Caco-2 (cell line): Measurements from ENCODE around the gene DUSP6. TPM values are rescaled to one million over a fixed set of nuclear protein-coding genes. Genes with fewer than 3 reads are reported as not detected.

Experiments
- BruUV-seq: library from RNA; stranded (reverse); fragments of 400-500 nt; replicated peaks from 2 replicates; lab custom pipeline; 2021; lab: Mats Ljungman, UMichigan
- CTCF ChIA-PET: fragments of 300-600 bp; sonication (Branson Sonifier 250); formaldehyde crosslinking; loops from one replicate; lab custom pipeline; 2022; ENCODE audit warnings: antibody characterized with exemption; lab: Charles Lee
- POLR2A ChIA-PET: fragments of 300-600 bp; sonication (Branson Sonifier 250); formaldehyde crosslinking; loops from one replicate; lab custom pipeline; 2022; ENCODE audit warnings: antibody characterized with exemption; lab: Charles Lee
- DNase-seq, 2 experiments: peaks; one replicate each; pipeline versions ENCODE4 v3.0.0 to v3.0.0-alpha.2; 2020 to 2022
- H3K27me3 ChIP-seq: replicated peaks from 2 replicates; pipeline ENCODE4 v1.6.0; 2011; ENCODE audit warnings: low read length; ENCODE audit not compliant: control insufficient read depth, insufficient read depth
- H3K36me3 ChIP-seq: 2 replicates; pipeline ENCODE4 v1.5.1; 2011; ENCODE audit warnings: low read length; ENCODE audit not compliant: control insufficient read depth, insufficient read depth
- H3K4me1 ChIP-seq: fragments of 250-450 bp; sonication (Bioruptor Pico); 2 replicates; pipeline ENCODE4 v1.5.1; 2020; ENCODE audit warnings: mild to moderate bottlenecking
- H3K4me3 ChIP-seq: 2 replicates; pipeline ENCODE4 v1.5.1; 2011; ENCODE audit warnings: low read depth, mild to moderate bottlenecking, control low read depth, low read length
- H3K9me3 ChIP-seq: fragments of 250-450 bp; sonication (Bioruptor Pico); 2 replicates; pipeline ENCODE4 v1.5.1; 2020; ENCODE audit warnings: mild to moderate bottlenecking, moderate library complexity
- H3K27ac Mint-ChIP-seq: one replicate; pipeline ENCODE4 v1.8.0; 2022; ENCODE audit warnings: mixed read lengths; ENCODE audit not compliant: unreplicated experiment
- H3K27me3 Mint-ChIP-seq: one replicate; pipeline ENCODE4 v1.8.0; 2022; ENCODE audit warnings: mixed read lengths; ENCODE audit not compliant: insufficient read depth, unreplicated experiment
- H3K36me3 Mint-ChIP-seq: one replicate; pipeline ENCODE4 v1.8.0; 2022; ENCODE audit warnings: mild to moderate bottlenecking, mixed read lengths; ENCODE audit not compliant: insufficient read depth, unreplicated experiment
- H3K4me1 Mint-ChIP-seq: one replicate; pipeline ENCODE4 v1.8.0; 2022; ENCODE audit warnings: low read depth, mixed read lengths; ENCODE audit not compliant: unreplicated experiment
- H3K4me3 Mint-ChIP-seq: one replicate; pipeline ENCODE4 v1.8.0; 2022; ENCODE audit warnings: mild to moderate bottlenecking, moderate library complexity, mixed read lengths; ENCODE audit not compliant: unreplicated experiment
- H3K9me3 Mint-ChIP-seq: one replicate; pipeline ENCODE4 v1.8.0; 2022; ENCODE audit warnings: mixed read lengths; ENCODE audit not compliant: unreplicated experiment
- CTCF ChIP-seq, 2 experiments: fragments of 200-600 bp in 1 of 2; IDR thresholded peaks; 1 replicate in 1 of 2; 2 replicates in 1 of 2; pipeline versions ENCODE4 v1.5.1 to v1.8.0; 2011 to 2022; ENCODE audit warnings: antibody characterized with exemption in 1 of 2, control low read depth in 1 of 2, inconsistent platforms in 1 of 2, low read depth in 1 of 2, low read length in 1 of 2, mild to moderate bottlenecking in 1 of 2, moderate library complexity in 1 of 2; ENCODE audit not compliant: insufficient read depth in 1 of 2, severe bottlenecking in 1 of 2, unreplicated experiment in 1 of 2
- intact Hi-C: fragments of 100-400 bp; cut with micrococcal nuclease; formaldehyde crosslinking; loops from one replicate; pipeline ENCODE4 v1.10.0; 2022; ENCODE audit not compliant: unreplicated experiment
- total RNA-seq: library from RNA; stranded (reverse); gene quantifications from 2 replicates; pipeline ENCODE4 v1.2.3, GENCODE V29; 2022

DUSP6 gene
- total RNA-seq, 1 experiment from 2014 or later, result 22.4 TPM

- Histone ChIP-seq H3K9me3 (no peaks in the 10 kb centered on the region), H3K4me1 (peaks cover 41% of the 10 kb centered on the region), H3K36me3 (no peaks in the 10 kb centered on the region), H3K27me3 (no peaks in the 10 kb centered on the region), H3K4me3 (no peak overlapping the region)
- no peaks in the 10 kb centered on the region for H3K36me3 Mint-ChIP-seq
- CTCF ChIA-PET, result no interaction called here
- H3K4me3 Mint-ChIP-seq, result no peak overlapping the region
- no TSS peak for BruUV-seq
- no peak for TF ChIP-seq CTCF (IDR thresholded peaks at IDR 0.05; ENCODE audit: insufficient read depth in 1 of 2, low read depth in 1 of 2, low read length in 1 of 2, severe bottlenecking in 1 of 2, unreplicated experiment in 1 of 2)
- peaks cover 24% of the 10 kb centered on the region for H3K4me1 Mint-ChIP-seq
- POLR2A ChIA-PET, result no interaction called here
- no peaks in the 10 kb centered on the region for H3K9me3 Mint-ChIP-seq
- no peak overlapping the region for H3K27ac Mint-ChIP-seq
- H3K27me3 Mint-ChIP-seq, result no peaks in the 10 kb centered on the region
- DNase-seq, result no peak
- intact Hi-C loops, result loop anchor here (5.0 kb wide), 1 partner anchor 40 kb away; the partner anchor contains the start of gene DUSP6
Observed at GRCh38 chr12:89392391-89392790, 40.1 kb upstream of the DUSP6 start.

GRCh38 chr12:89391726-89392336 lies 39.5 kb upstream of the DUSP6 start:
- DNase-seq, result no peak
- peaks cover 26% of the 10 kb centered on the region for H3K4me1 Mint-ChIP-seq
- no peak for TF ChIP-seq CTCF (IDR thresholded peaks at IDR 0.05; ENCODE audit: insufficient read depth in 1 of 2, low read depth in 1 of 2, low read length in 1 of 2, severe bottlenecking in 1 of 2, unreplicated experiment in 1 of 2)
- no peaks in the 10 kb centered on the region for H3K9me3 ChIP-seq
- no TSS peak for BruUV-seq
- no peaks in the 10 kb centered on the region for H3K36me3 Mint-ChIP-seq
- H3K27me3 Mint-ChIP-seq, result no peaks in the 10 kb centered on the region
- no peaks in the 10 kb centered on the region for H3K36me3 ChIP-seq
- H3K4me3 Mint-ChIP-seq, result no peak overlapping the region
- peaks cover 42% of the 10 kb centered on the region for H3K4me1 ChIP-seq
- POLR2A ChIA-PET, result interaction anchor here (1.6 kb wide), 1 partner anchor 13 kb away, joined by 5 read pairs; no protein-coding TSS in a partner anchor
- intact Hi-C loops, result loop anchor here (2.0 to 5.0 kb wide), 2 partner anchors 21 to 40 kb away; partner anchors contain the start of gene DUSP6
- no peak overlapping the region for H3K27ac Mint-ChIP-seq
- CTCF ChIA-PET, result no interaction called here
- no peak overlapping the region for H3K4me3 ChIP-seq
- H3K27me3 ChIP-seq, result no peaks in the 10 kb centered on the region
- H3K9me3 Mint-ChIP-seq, result no peaks in the 10 kb centered on the region

GRCh38 chr12:89390802-89391673 lies 38.7 kb upstream of the DUSP6 start:
- H3K36me3 Mint-ChIP-seq, result no peaks in the 10 kb centered on the region
- CTCF ChIA-PET, result no interaction called here
- peak; percentile 29 to 70 for DNase-seq
- peaks cover 34% of the 10 kb centered on the region for H3K4me1 Mint-ChIP-seq
- no peak overlapping the region for H3K4me3 ChIP-seq
- H3K27ac Mint-ChIP-seq, result peak overlapping the region; percentile 34
- peak overlapping the region; percentile 4 for H3K4me3 Mint-ChIP-seq
- POLR2A ChIA-PET, result interaction anchor here (1.6 kb wide), 1 partner anchor 12 kb away, joined by 5 read pairs; no protein-coding TSS in a partner anchor
- no TSS peak for BruUV-seq
- H3K9me3 Mint-ChIP-seq, result no peaks in the 10 kb centered on the region
- H3K27me3 Mint-ChIP-seq, result no peaks in the 10 kb centered on the region
- H3K27me3 ChIP-seq, result no peaks in the 10 kb centered on the region
- H3K36me3 ChIP-seq, result no peaks in the 10 kb centered on the region
- intact Hi-C loops, result loop anchor here (2.0 to 5.0 kb wide), 2 partner anchors 20 to 39 kb away; partner anchors contain the start of gene DUSP6
- H3K4me1 ChIP-seq, result peaks cover 50% of the 10 kb centered on the region
- no peak for TF ChIP-seq CTCF (IDR thresholded peaks at IDR 0.05; ENCODE audit: insufficient read depth in 1 of 2, low read depth in 1 of 2, low read length in 1 of 2, severe bottlenecking in 1 of 2, unreplicated experiment in 1 of 2)
- no peaks in the 10 kb centered on the region for H3K9me3 ChIP-seq
